ENCODE data around the gene IQGAP2.

Gene IQGAP2

DNA sequence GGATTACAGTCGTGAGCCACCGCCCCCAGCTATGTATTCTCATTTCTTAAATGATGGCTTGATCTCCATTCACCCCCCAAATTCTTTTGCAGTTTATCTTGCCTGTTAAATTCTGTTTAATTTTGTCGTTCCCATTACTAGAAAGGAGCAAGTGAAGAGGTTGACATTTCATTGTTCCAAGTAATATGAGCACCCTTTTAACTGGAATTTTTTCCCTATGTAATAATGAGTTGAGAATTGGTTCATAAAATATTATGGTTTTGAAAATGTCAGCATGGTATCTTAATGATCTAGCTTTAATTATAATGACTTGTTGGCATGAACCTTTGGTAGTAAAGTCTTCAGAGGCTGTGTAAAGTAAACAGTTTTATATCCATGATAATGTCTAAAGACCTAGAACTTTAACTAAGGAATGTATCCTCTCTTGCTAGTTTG is 182.7 kb downstream of the IQGAP2 start:
- peaks cover 19% of the 10 kb centered on the region for H3K4me1 ChIP-seq (ENCODE audit: control insufficient read depth, low read length)
- TF ChIP-seq, protein P1, sequence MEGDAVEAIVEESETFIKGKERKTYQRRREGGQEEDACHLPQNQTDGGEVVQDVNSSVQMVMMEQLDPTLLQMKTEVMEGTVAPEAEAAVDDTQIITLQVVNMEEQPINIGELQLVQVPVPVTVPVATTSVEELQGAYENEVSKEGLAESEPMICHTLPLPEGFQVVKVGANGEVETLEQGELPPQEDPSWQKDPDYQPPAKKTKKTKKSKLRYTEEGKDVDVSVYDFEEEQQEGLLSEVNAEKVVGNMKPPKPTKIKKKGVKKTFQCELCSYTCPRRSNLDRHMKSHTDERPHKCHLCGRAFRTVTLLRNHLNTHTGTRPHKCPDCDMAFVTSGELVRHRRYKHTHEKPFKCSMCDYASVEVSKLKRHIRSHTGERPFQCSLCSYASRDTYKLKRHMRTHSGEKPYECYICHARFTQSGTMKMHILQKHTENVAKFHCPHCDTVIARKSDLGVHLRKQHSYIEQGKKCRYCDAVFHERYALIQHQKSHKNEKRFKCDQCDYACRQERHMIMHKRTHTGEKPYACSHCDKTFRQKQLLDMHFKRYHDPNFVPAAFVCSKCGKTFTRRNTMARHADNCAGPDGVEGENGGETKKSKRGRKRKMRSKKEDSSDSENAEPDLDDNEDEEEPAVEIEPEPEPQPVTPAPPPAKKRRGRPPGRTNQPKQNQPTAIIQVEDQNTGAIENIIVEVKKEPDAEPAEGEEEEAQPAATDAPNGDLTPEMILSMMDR (IDR thresholded peaks at IDR 0.05; ENCODE audit: low read depth, low read length, poor library complexity, severe bottlenecking), result no peak
- no peak for TF ChIP-seq EZH2phosphoT487 (IDR thresholded peaks at IDR 0.05; ENCODE audit: borderline replicate concordance, low read length)
- peaks cover 3% of the 10 kb centered on the region; the same call in 1 of the 2 replicates for H3F3A ChIP-seq (ENCODE audit: control insufficient read depth, insufficient read depth)
- H3K4me2 ChIP-seq (ENCODE audit: low read length), result no peak overlapping the region
- H3K9me3 ChIP-seq (ENCODE audit: control insufficient read depth, insufficient read depth, low read length), result no peaks in the 10 kb centered on the region
- H3K79me2 ChIP-seq (ENCODE audit: control insufficient read depth, low read length), result no peaks in the 10 kb centered on the region
- no peak overlapping the region for H3K27ac ChIP-seq (ENCODE audit: low read depth, low read length)
- no peaks in the 10 kb centered on the region for H4K20me1 ChIP-seq (ENCODE audit: control insufficient read depth, insufficient read depth, low read depth, low read length)
- no peaks in the 10 kb centered on the region for H3K9me2 ChIP-seq (replicated peaks; ENCODE audit: control insufficient read depth, low read length)
- H3K36me3 ChIP-seq (ENCODE audit: control insufficient read depth, low read length), result peaks cover 4% of the 10 kb centered on the region; the same call in 1 of the 2 replicates
- no peaks in the 10 kb centered on the region for H3K27me3 ChIP-seq (ENCODE audit: control insufficient read depth, low read length)
- no peak overlapping the region for H3K4me3 ChIP-seq (ENCODE audit: low read length)

DNA sequence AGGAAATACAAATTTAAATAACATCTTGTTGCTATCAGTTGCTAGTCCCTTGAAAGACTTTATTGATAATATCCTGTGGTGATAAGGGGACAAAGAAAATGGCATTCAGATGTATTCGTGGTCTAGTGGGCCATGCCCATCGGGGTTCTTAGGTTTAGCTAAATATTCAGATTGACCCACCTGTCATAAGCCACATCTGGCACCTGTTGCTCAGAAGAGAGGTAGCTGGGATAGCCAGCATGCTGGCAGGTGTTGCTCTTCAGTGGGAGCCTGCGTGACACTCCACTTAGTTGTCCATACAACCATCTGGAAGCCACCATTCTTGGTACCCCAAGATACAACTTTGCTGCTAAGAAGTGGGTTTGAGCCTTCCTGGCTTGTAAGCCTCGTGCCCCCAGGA is 183.4 kb downstream of the IQGAP2 start:
- no peak overlapping the region for H3K4me3 ChIP-seq (ENCODE audit: low read length)
- H3K9me2 ChIP-seq (replicated peaks; ENCODE audit: control insufficient read depth, low read length), result no peaks in the 10 kb centered on the region
- H4K20me1 ChIP-seq (ENCODE audit: control insufficient read depth, insufficient read depth, low read depth, low read length), result no peaks in the 10 kb centered on the region
- H3K27me3 ChIP-seq (ENCODE audit: control insufficient read depth, low read length), result no peaks in the 10 kb centered on the region
- H3K36me3 ChIP-seq (ENCODE audit: control insufficient read depth, low read length), result peaks cover 4% of the 10 kb centered on the region; the same call in 1 of the 2 replicates
- TF ChIP-seq, protein P1 (IDR thresholded peaks at IDR 0.05; ENCODE audit: low read depth, low read length, poor library complexity, severe bottlenecking), result no peak
- TF ChIP-seq EZH2phosphoT487 (IDR thresholded peaks at IDR 0.05; ENCODE audit: borderline replicate concordance, low read length), result no peak
- no peak overlapping the region for H3K4me2 ChIP-seq (ENCODE audit: low read length)
- peaks cover 17% of the 10 kb centered on the region for H3K4me1 ChIP-seq (ENCODE audit: control insufficient read depth, low read length)
- no peaks in the 10 kb centered on the region for H3K79me2 ChIP-seq (ENCODE audit: control insufficient read depth, low read length)
- H3F3A ChIP-seq (ENCODE audit: control insufficient read depth, insufficient read depth), result peaks cover 3% of the 10 kb centered on the region; the same call in 1 of the 2 replicates
- no peak overlapping the region for H3K27ac ChIP-seq (ENCODE audit: low read depth, low read length)
- no peaks in the 10 kb centered on the region for H3K9me3 ChIP-seq (ENCODE audit: control insufficient read depth, insufficient read depth, low read length)

DNA sequence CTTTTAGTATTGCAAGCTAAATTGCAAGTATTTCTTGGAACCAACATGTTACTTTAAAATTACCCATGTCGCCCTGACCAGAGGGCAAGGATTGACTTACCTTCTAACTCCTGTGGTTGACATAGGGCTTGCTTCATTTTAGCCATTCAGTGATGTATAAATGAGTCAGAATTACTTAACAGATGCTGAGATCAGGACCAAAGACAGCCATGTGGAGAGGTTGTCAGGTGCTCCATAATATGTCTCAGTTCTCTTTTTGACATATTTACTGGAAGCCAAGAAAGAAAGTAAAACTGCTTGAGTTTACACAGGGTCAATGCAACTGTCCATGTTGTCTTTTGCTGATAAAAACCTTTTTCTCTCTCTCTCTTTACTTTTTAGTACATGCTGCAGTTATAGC is 186.9 kb downstream of the IQGAP2 start:
- Histone ChIP-seq H3K4me3 (ENCODE audit: low read length) (no peak overlapping the region), H3K9me3 (ENCODE audit: control insufficient read depth, insufficient read depth, low read length) (no peaks in the 10 kb centered on the region), H3K4me1 (ENCODE audit: control insufficient read depth, low read length) (no peaks in the 10 kb centered on the region), H3K27me3 (ENCODE audit: control insufficient read depth, low read length) (no peaks in the 10 kb centered on the region), H3K27ac (ENCODE audit: low read depth, low read length) (no peak overlapping the region), H3K9me2 (replicated peaks; ENCODE audit: control insufficient read depth, low read length) (no peaks in the 10 kb centered on the region), H4K20me1 (ENCODE audit: control insufficient read depth, insufficient read depth, low read depth, low read length) (no peaks in the 10 kb centered on the region), H3K79me2 (ENCODE audit: control insufficient read depth, low read length) (no peaks in the 10 kb centered on the region), H3K36me3 (ENCODE audit: control insufficient read depth, low read length) (peaks cover 12% of the 10 kb centered on the region; the same call in 1 of the 2 replicates), H3K4me2 (ENCODE audit: low read length) (no peak overlapping the region), H3F3A (ENCODE audit: control insufficient read depth, insufficient read depth) (no peaks in the 10 kb centered on the region)
- TF ChIP-seq, protein P1 (IDR thresholded peaks at IDR 0.05; ENCODE audit: low read depth, low read length, poor library complexity, severe bottlenecking), result no peak
- no peak for TF ChIP-seq EZH2phosphoT487 (IDR thresholded peaks at IDR 0.05; ENCODE audit: borderline replicate concordance, low read length)

All from DOHH2 (cell line).